GM19025 (cell line): Measurements from ENCODE around the gene SRGAP2C.
"Not testable (repeated sequence)": the region's sequence is repeated elsewhere in the genome, so short reads cannot be mapped to it uniquely, and the experiment has no call there.

Source experiments
- ATAC-seq: cut with Tn5 transposase; IDR thresholded peaks from one replicate; pipeline ENCODE4 v1.9.1; 2021; ENCODE audit warnings: mild to moderate bottlenecking, low read depth, moderate library complexity; ENCODE audit not compliant: unreplicated experiment

The SRGAP2C gene

GRCh38 chr1:121184290-121185127 lies at the start of gene SRGAP2C, which contains the start of gene FAM72B:
Gene SRGAP2C (plus strand): TSS chr1:121184975. CDS start chr1:121187447, 2,472 bp downstream.
Gene FAM72B (minus strand): TSS chr1:121184340. CDS start chr1:121183489, 851 bp downstream.
- ATAC-seq, result peak; percentile 77

GRCh38 chr1:121140393-121140792 lies 44.4 kb upstream of the SRGAP2C start:
- not testable (repeated sequence) for ATAC-seq

GRCh38 chr1:121148489-121149190 lies 36.1 kb upstream of the SRGAP2C start:
- ATAC-seq, result not testable (repeated sequence)

GRCh38 chr1:121151294-121151693 lies 33.5 kb upstream of the SRGAP2C start:
- not testable (repeated sequence) for ATAC-seq

- ATAC-seq, result not testable (repeated sequence)
Measured at GRCh38 chr1:121152788-121153187, 32.0 kb upstream of the SRGAP2C start.

- not testable (repeated sequence) for ATAC-seq
Measured at GRCh38 chr1:121154811-121155210, 30.0 kb upstream of the SRGAP2C start.

GRCh38 chr1:121155671-121156358 lies 29.0 kb upstream of the SRGAP2C start:
- not testable (repeated sequence) for ATAC-seq

- not testable (repeated sequence) for ATAC-seq
Measured at GRCh38 chr1:121156958-121157603, 27.7 kb upstream of the SRGAP2C start.

- ATAC-seq, result not testable (repeated sequence)
Measured at GRCh38 chr1:121157609-121158008, 27.2 kb upstream of the SRGAP2C start.

- ATAC-seq, result not testable (repeated sequence)
Measured at GRCh38 chr1:121160118-121160517, 24.7 kb upstream of the SRGAP2C start.

- ATAC-seq, result not testable (repeated sequence)
Measured at GRCh38 chr1:121161199-121161901, 23.4 kb upstream of the SRGAP2C start.

GRCh38 chr1:121163850-121164757 lies 20.7 kb upstream of the SRGAP2C start:
- not testable (repeated sequence) for ATAC-seq

GRCh38 chr1:121165296-121165695 lies 19.5 kb upstream of the SRGAP2C start:
- not testable (repeated sequence) for ATAC-seq

- not testable (repeated sequence) for ATAC-seq
Measured at GRCh38 chr1:121167225-121167738, 17.5 kb upstream of the SRGAP2C start.

- not testable (repeated sequence) for ATAC-seq
Measured at GRCh38 chr1:121168152-121168668, 16.6 kb upstream of the SRGAP2C start.

GRCh38 chr1:121176649-121177048 lies 8.1 kb upstream of the SRGAP2C start:
- not testable (repeated sequence) for ATAC-seq

- ATAC-seq, result not testable (repeated sequence)
Measured at GRCh38 chr1:121178197-121178596, 6.6 kb upstream of the SRGAP2C start.

- ATAC-seq, result not testable (repeated sequence)
Measured at GRCh38 chr1:121183867-121184266, 908 bp upstream of the SRGAP2C start.
